GM19328 (cell line): Measurements from ENCODE around the gene IRAK1.

Source experiments
- ATAC-seq: cut with Tn5 transposase; IDR thresholded peaks from one replicate; pipeline ENCODE4 v1.9.1; 2021; ENCODE audit warnings: mild to moderate bottlenecking, moderate library complexity; ENCODE audit not compliant: unreplicated experiment

IRAK1 gene

GRCh38 chrX:154043003-154043763 is 23.5 kb upstream of the IRAK1 start:
- no peak for ATAC-seq

GRCh38 chrX:154040863-154041262 is 21.2 kb upstream of the IRAK1 start:
- no peak for ATAC-seq

GRCh38 chrX:154040307-154040756 is 20.6 kb upstream of the IRAK1 start:
- ATAC-seq, result no peak

- ATAC-seq, result no peak
Observed at GRCh38 chrX:154039577-154039976, 19.9 kb upstream of the IRAK1 start.

- no peak for ATAC-seq
Observed at GRCh38 chrX:154038656-154039055, 19.0 kb upstream of the IRAK1 start.

- no peak for ATAC-seq
Observed at GRCh38 chrX:154037754-154038153, 18.1 kb upstream of the IRAK1 start.

- no peak for ATAC-seq
Observed at GRCh38 chrX:154036513-154036912, 16.8 kb upstream of the IRAK1 start.

GRCh38 chrX:154033848-154034247 is 14.1 kb upstream of the IRAK1 start:
- ATAC-seq, result no peak

GRCh38 chrX:154032653-154033052 is 13.0 kb upstream of the IRAK1 start:
- no peak for ATAC-seq

- ATAC-seq, result no peak
Observed at GRCh38 chrX:154032160-154032559, 12.5 kb upstream of the IRAK1 start.

GRCh38 chrX:154030715-154031305 is 11.1 kb upstream of the IRAK1 start:
- no peak for ATAC-seq

- no peak for ATAC-seq
Observed at GRCh38 chrX:154030266-154030665, 10.6 kb upstream of the IRAK1 start.

- no peak for ATAC-seq
Observed at GRCh38 chrX:154029439-154029838, 9.7 kb upstream of the IRAK1 start.

GRCh38 chrX:154028502-154029184 is 8.9 kb upstream of the IRAK1 start:
- ATAC-seq, result no peak

- no peak for ATAC-seq
Observed at GRCh38 chrX:154027986-154028385, 8.3 kb upstream of the IRAK1 start.

- no peak for ATAC-seq
Observed at GRCh38 chrX:154027022-154027402, 7.3 kb upstream of the IRAK1 start.

- ATAC-seq, result no peak
Observed at GRCh38 chrX:154026136-154027021, 6.7 kb upstream of the IRAK1 start.

GRCh38 chrX:154025230-154025629 is 5.5 kb upstream of the IRAK1 start:
- ATAC-seq, result no peak

GRCh38 chrX:154024271-154024670 is 4.6 kb upstream of the IRAK1 start:
- ATAC-seq, result no peak

- ATAC-seq, result no peak
Observed at GRCh38 chrX:154023276-154024000, 3.7 kb upstream of the IRAK1 start.
